Effector memory CD4-positive, alpha-beta T cell (primary cell): ENCODE measurements around the gene CYBA.

Experiments
- DNase-seq, 3 donors: peaks; one replicate each; pipeline ENCODE4 v3.0.0-alpha.2; 2020
- H3K27ac ChIP-seq: 2 replicates; pipeline ENCODE4 v1.7.0; 2013; ENCODE audit warnings: mild to moderate bottlenecking, low read length, moderate library complexity; ENCODE audit not compliant: insufficient read depth, poor library complexity, severe bottlenecking
- H3K27me3 ChIP-seq: replicated peaks from 2 replicates; pipeline ENCODE4 v1.7.0; 2013; ENCODE audit warnings: mild to moderate bottlenecking, low read length; ENCODE audit not compliant: insufficient read depth, control insufficient read depth, poor library complexity, severe bottlenecking
- H3K36me3 ChIP-seq: 2 replicates; pipeline ENCODE4 v1.7.0; 2013; ENCODE audit warnings: mild to moderate bottlenecking, low read length, moderate library complexity; ENCODE audit not compliant: control insufficient read depth, insufficient read depth
- H3K4me1 ChIP-seq: 2 replicates; pipeline ENCODE4 v1.7.0; 2013; ENCODE audit warnings: low read length, mild to moderate bottlenecking; ENCODE audit not compliant: control insufficient read depth, insufficient read depth, poor library complexity, severe bottlenecking
- H3K4me3 ChIP-seq: 2 replicates; pipeline ENCODE4 v1.7.0; 2013; ENCODE audit warnings: low read length, low read depth, mild to moderate bottlenecking; ENCODE audit not compliant: insufficient read depth, poor library complexity, severe bottlenecking
- H3K9me3 ChIP-seq: 2 replicates; pipeline ENCODE4 v1.7.0; 2013; ENCODE audit warnings: mild to moderate bottlenecking, low read length, moderate library complexity; ENCODE audit not compliant: control insufficient read depth

CYBA gene

GRCh38 chr16:88654363-88655052, 3.7 kb upstream of the CYBA start:
- Histone ChIP-seq H3K27me3 (no peaks in the 10 kb centered on the region), H3K36me3 (peaks cover 10% of the 10 kb centered on the region), H3K4me1 (peaks cover 18% of the 10 kb centered on the region), H3K4me3 (no peak overlapping the region), H3K9me3 (no peaks in the 10 kb centered on the region), H3K27ac (no peak overlapping the region)
- no peak for DNase-seq

GRCh38 chr16:88653596-88654362, 2.9 kb upstream of the CYBA start:
- H3K27me3 ChIP-seq: no peaks in the 10 kb centered on the region
- no peaks in the 10 kb centered on the region for H3K9me3 ChIP-seq
- H3K4me1 ChIP-seq: peaks cover 23% of the 10 kb centered on the region
- no peak for DNase-seq
- peaks cover 16% of the 10 kb centered on the region for H3K36me3 ChIP-seq
- no peak overlapping the region for H3K4me3 ChIP-seq
- no peak overlapping the region for H3K27ac ChIP-seq

GRCh38 chr16:88653101-88653500, 2.2 kb upstream of the CYBA start:
- Histone ChIP-seq H3K27me3 (no peaks in the 10 kb centered on the region), H3K4me1 (peaks cover 23% of the 10 kb centered on the region), H3K27ac (no peak overlapping the region), H3K4me3 (no peak overlapping the region), H3K9me3 (no peaks in the 10 kb centered on the region), H3K36me3 (peaks cover 16% of the 10 kb centered on the region)
- DNase-seq: no peak

GRCh38 chr16:88652762-88653063, 1.9 kb upstream of the CYBA start:
- Histone ChIP-seq H3K4me3 (no peak overlapping the region), H3K9me3 (no peaks in the 10 kb centered on the region), H3K27me3 (no peaks in the 10 kb centered on the region), H3K27ac (no peak overlapping the region), H3K36me3 (peaks cover 16% of the 10 kb centered on the region), H3K4me1 (peaks cover 23% of the 10 kb centered on the region)
- no peak for DNase-seq

- Histone ChIP-seq H3K27ac (peak overlapping the region; percentile 92), H3K4me3 (no peak overlapping the region), H3K36me3 (peaks cover 16% of the 10 kb centered on the region), H3K27me3 (no peaks in the 10 kb centered on the region), H3K9me3 (no peaks in the 10 kb centered on the region), H3K4me1 (peaks cover 23% of the 10 kb centered on the region)
- DNase-seq: no peak
These were observed 1.3 kb upstream of the CYBA start for GRCh38 chr16:88651989-88652761.

- Histone ChIP-seq H3K36me3 (peaks cover 16% of the 10 kb centered on the region), H3K4me1 (peaks cover 23% of the 10 kb centered on the region)
These were observed 579 bp upstream of the CYBA start for GRCh38 chr16:88651276-88651988.

GRCh38 chr16:88649924-88650748, 717 bp downstream of the CYBA start:
- H3K4me3 ChIP-seq: peak overlapping the region; percentile 92
- H3K4me1 ChIP-seq: peaks cover 23% of the 10 kb centered on the region
- H3K27ac ChIP-seq: peak overlapping the region; percentile 92
- DNase-seq: peak in 1 of 3 donors; percentile 20
- no peaks in the 10 kb centered on the region for H3K9me3 ChIP-seq
- H3K36me3 ChIP-seq: peaks cover 18% of the 10 kb centered on the region
- H3K27me3 ChIP-seq: no peaks in the 10 kb centered on the region

More at GRCh38 chr16:88651276-88651988, 579 bp upstream of the CYBA start:
- peak overlapping the region; percentile 92 for H3K27ac ChIP-seq
- H3K4me3 ChIP-seq: peak overlapping the region; percentile 92
- DNase-seq: peak; percentile 62 to 77 (median 70)
- no peaks in the 10 kb centered on the region for H3K27me3 ChIP-seq
- no peaks in the 10 kb centered on the region for H3K9me3 ChIP-seq

GRCh38 chr16:88649195-88649923, 1.5 kb downstream of the CYBA start:
- Histone ChIP-seq H3K4me3 (peak overlapping the region; percentile 92), H3K27me3 (no peaks in the 10 kb centered on the region), H3K36me3 (peaks cover 17% of the 10 kb centered on the region), H3K4me1 (peaks cover 23% of the 10 kb centered on the region), H3K27ac (peak overlapping the region; percentile 92), H3K9me3 (no peaks in the 10 kb centered on the region)
- no peak for DNase-seq
